Nephron progenitor cell (in vitro differentiated cells): Measurements from ENCODE around the gene MAP3K12.

ENCODE experiments used
- DNase-seq: peaks from one replicate; pipeline ENCODE4 v3.0.0; 2021
- H3K27ac Mint-ChIP-seq: 2 replicates; pipeline ENCODE4 v1.8.0; 2021; ENCODE audit warnings: mild to moderate bottlenecking, moderate library complexity, mixed read lengths
- H3K27me3 Mint-ChIP-seq: 2 replicates; pipeline ENCODE4 v1.8.0; 2021; ENCODE audit warnings: mild to moderate bottlenecking, low read depth, mixed read lengths; ENCODE audit not compliant: poor library complexity
- H3K36me3 Mint-ChIP-seq: 2 replicates; pipeline ENCODE4 v1.8.0; 2021; ENCODE audit warnings: low read depth, mixed read lengths
- H3K4me1 Mint-ChIP-seq: 2 replicates; pipeline ENCODE4 v1.8.0; 2021; ENCODE audit warnings: mixed read lengths
- H3K4me3 Mint-ChIP-seq: 2 replicates; pipeline ENCODE4 v1.8.0; 2021; ENCODE audit warnings: mild to moderate bottlenecking, moderate library complexity, mixed read lengths
- H3K9me3 Mint-ChIP-seq: 2 replicates; pipeline ENCODE4 v1.8.0; 2021; ENCODE audit warnings: mild to moderate bottlenecking, moderate library complexity, mixed read lengths
- CTCF ChIP-seq: fragments of 200-600 bp; sonication (generic); IDR thresholded peaks from 2 replicates; pipeline ENCODE4 v1.5.0; 2021; ENCODE audit warnings: antibody characterized with exemption

MAP3K12 gene

GRCh38 chr12:53533471-53533870, 34.2 kb upstream of the MAP3K12 start:
- H3K9me3 Mint-ChIP-seq: no peaks in the 10 kb centered on the region
- H3K27me3 Mint-ChIP-seq: no peaks in the 10 kb centered on the region
- no peak for DNase-seq
- H3K36me3 Mint-ChIP-seq: peaks cover 67% of the 10 kb centered on the region
- H3K4me1 Mint-ChIP-seq: peaks cover 5% of the 10 kb centered on the region
- no peak overlapping the region for H3K4me3 Mint-ChIP-seq
- no peak for TF ChIP-seq CTCF
- no peak overlapping the region for H3K27ac Mint-ChIP-seq

GRCh38 chr12:53532524-53533445, 33.5 kb upstream of the MAP3K12 start:
- no peaks in the 10 kb centered on the region for H3K4me1 Mint-ChIP-seq
- H3K9me3 Mint-ChIP-seq: no peaks in the 10 kb centered on the region
- peaks cover 63% of the 10 kb centered on the region for H3K36me3 Mint-ChIP-seq
- no peak for TF ChIP-seq CTCF
- H3K4me3 Mint-ChIP-seq: no peak overlapping the region
- H3K27ac Mint-ChIP-seq: peak overlapping the region; percentile 64
- H3K27me3 Mint-ChIP-seq: no peaks in the 10 kb centered on the region
- no peak for DNase-seq

- no peak overlapping the region for H3K27ac Mint-ChIP-seq
- no peaks in the 10 kb centered on the region for H3K9me3 Mint-ChIP-seq
- no peaks in the 10 kb centered on the region for H3K27me3 Mint-ChIP-seq
- TF ChIP-seq CTCF: no peak
- H3K36me3 Mint-ChIP-seq: peaks cover 57% of the 10 kb centered on the region
- DNase-seq: no peak
- no peak overlapping the region for H3K4me3 Mint-ChIP-seq
- no peaks in the 10 kb centered on the region for H3K4me1 Mint-ChIP-seq
These were observed 32.8 kb upstream of the MAP3K12 start for GRCh38 chr12:53532021-53532420.

DNA sequence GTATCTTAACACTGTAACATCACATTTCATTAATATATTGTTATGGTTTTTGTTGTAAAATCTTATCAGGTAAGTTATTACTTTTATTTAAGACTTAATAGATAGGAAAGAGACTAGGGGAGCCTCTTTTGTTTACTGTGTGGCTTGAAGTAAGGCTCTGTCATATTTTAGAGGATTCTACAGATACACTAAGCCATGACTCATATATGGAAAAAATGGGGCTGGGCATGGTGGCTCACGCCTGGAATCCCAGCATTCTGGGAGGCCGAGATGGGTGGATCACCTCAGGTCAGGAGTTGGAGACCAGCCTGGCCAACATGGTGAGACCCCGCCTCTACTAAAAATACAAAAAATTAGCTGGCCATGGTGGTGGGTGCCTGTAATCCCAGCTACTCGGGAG, 31.7 kb upstream of the MAP3K12 start:
- no peaks in the 10 kb centered on the region for H3K9me3 Mint-ChIP-seq
- H3K27me3 Mint-ChIP-seq: no peaks in the 10 kb centered on the region
- no peak overlapping the region for H3K4me3 Mint-ChIP-seq
- peaks cover 56% of the 10 kb centered on the region for H3K36me3 Mint-ChIP-seq
- H3K27ac Mint-ChIP-seq: no peak overlapping the region
- H3K4me1 Mint-ChIP-seq: no peaks in the 10 kb centered on the region
- DNase-seq: no peak
- TF ChIP-seq CTCF: no peak

- Mint-ChIP-seq H3K4me3 (no peak overlapping the region), H3K27ac (no peak overlapping the region), H3K9me3 (no peaks in the 10 kb centered on the region), H3K36me3 (peaks cover 56% of the 10 kb centered on the region), H3K27me3 (no peaks in the 10 kb centered on the region), H3K4me1 (no peaks in the 10 kb centered on the region)
- no peak for DNase-seq
- TF ChIP-seq CTCF: no peak
These were observed 30.8 kb upstream of the MAP3K12 start for GRCh38 chr12:53530061-53530460.

DNA sequence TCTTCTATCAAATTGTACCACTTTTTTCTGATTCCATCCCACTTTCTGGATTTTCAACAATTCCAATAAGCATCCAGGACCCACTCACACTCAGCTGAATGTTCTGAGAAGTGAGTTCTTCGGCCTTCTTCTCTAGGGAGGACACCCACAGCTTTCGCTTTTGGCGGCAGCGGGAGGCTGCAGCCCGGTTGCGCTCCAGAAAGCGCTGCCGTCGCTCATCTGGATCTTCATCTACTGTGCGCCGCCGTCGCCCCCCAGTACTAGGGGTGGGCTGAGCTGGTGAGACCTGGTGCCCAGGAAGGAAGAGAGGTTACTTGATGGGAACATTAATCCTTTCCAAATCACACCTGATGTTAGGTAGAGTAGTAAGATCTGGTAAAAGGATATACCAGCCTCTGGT, 25.2 kb upstream of the MAP3K12 start:
- Mint-ChIP-seq H3K27me3 (no peaks in the 10 kb centered on the region), H3K9me3 (no peaks in the 10 kb centered on the region)
- TF ChIP-seq CTCF: no peak

More for the DNA sequence above, 25.2 kb upstream of the MAP3K12 start:
- H3K4me3 Mint-ChIP-seq: no peak overlapping the region
- H3K36me3 Mint-ChIP-seq: peaks cover 67% of the 10 kb centered on the region
- DNase-seq: no peak
- no peak overlapping the region for H3K27ac Mint-ChIP-seq
- no peaks in the 10 kb centered on the region for H3K4me1 Mint-ChIP-seq
